Urinary bladder (tissue), 4 donors: ENCODE data around the gene CBR3. TPM values are rescaled to one million over a fixed set of nuclear protein-coding genes. Genes with fewer than 3 reads are reported as not detected.

Experiments
- DNase-seq: peaks from one replicate; pipeline ENCODE4 v3.0.0-alpha.2; 2015; ENCODE audit errors: extremely low spot score
- H3K27ac ChIP-seq: one replicate; pipeline ENCODE4 v1.5.1; 2013; ENCODE audit warnings: low read depth, mild to moderate bottlenecking, moderate library complexity
- H3K36me3 ChIP-seq: one replicate; pipeline ENCODE4 v1.6.1; 2013; ENCODE audit warnings: mild to moderate bottlenecking, moderate library complexity; ENCODE audit not compliant: insufficient read depth
- H3K4me1 ChIP-seq: one replicate; pipeline ENCODE4 v1.6.1; 2013; ENCODE audit warnings: mild to moderate bottlenecking, moderate library complexity; ENCODE audit not compliant: insufficient read depth
- H3K4me3 ChIP-seq: one replicate; pipeline ENCODE4 v1.5.1; 2013; ENCODE audit warnings: low read depth, low read length
- WGBS: extraction: QIAGEN DNeasy Blood & Tissue Kit; methylation state at CpG from one replicate; pipeline ENCODE4 v1.1.7; 2013; 5-methylcytosine and 5-hydroxymethylcytosine counted together
- polyA plus RNA-seq: library from polyadenylated mRNA; stranded (reverse); fragments of 200-250 nt; gene quantifications from one replicate; pipeline ENCODE4 v1.2.3, GENCODE V29; 2013
- total RNA-seq: library from RNA; depleted of rRNA; stranded (reverse); fragments of >200 nt; gene quantifications from one replicate; pipeline ENCODE4 v1.2.3, GENCODE V29; 2014
- donor health status: healthy with polysubstance abuse.
- donor health status: healthy.

CBR3 gene
- total and polyA plus RNA-seq, 2 donors: 6.8 to 22.7 TPM

DNA sequence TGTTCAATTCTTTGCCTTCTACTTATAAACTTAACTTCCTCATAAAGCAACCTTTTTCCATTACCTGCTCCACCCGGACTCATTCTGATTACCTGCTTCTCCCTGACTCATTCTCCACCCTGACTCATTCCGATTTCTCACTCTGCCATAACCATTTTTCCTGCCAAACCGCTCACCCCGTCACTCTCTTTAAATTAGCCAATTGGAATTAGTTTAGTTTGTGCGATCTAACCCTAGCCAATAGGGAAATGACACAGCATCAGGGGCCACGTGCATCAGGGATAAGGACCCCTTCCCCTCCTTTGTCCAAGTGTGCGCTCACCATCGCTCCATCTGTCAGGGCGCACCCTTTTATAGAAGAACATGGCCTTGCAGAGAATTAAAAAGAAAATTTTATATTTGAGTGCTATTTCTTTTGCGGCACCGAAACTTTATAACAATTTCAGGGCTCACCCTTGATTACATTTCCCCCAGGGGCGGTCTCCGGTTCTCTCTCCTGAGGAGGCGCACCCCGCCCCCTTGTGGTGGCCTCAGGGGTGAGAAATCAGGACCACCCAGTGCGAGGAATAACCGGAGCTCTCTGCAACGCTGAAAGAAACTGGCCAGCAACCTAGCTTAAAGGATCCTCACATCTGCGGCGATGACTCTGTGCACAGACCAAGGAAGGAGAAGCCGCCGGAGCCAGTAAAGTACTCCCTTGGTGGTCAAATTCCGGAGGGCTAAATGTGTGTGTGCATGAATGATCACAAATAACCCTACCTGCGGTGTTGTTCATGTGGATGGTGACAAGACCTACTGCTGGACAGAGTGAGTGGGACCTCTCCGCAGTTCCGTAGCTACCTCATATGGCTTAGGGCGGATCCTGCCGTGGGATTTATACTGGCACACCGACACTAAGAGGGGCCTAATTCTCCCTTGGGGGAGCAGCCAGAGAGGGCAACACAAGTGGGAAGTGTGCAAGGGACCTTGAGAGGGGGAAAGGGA is 30.3 kb upstream of the CBR3 start:
- no peak overlapping the region for H3K4me3 ChIP-seq
- no peak for DNase-seq
- H3K36me3 ChIP-seq: no peaks in the 10 kb centered on the region
- H3K4me1 ChIP-seq: no peaks in the 10 kb centered on the region
- no peak overlapping the region for H3K27ac ChIP-seq
- 26% methylated on average over 29 of the region's 29 CpGs for WGBS

- H3K4me1 ChIP-seq: no peaks in the 10 kb centered on the region
- no peak overlapping the region for H3K27ac ChIP-seq
- no peaks in the 10 kb centered on the region for H3K36me3 ChIP-seq
- 60% methylated on average over 4 of the region's 4 CpGs for WGBS
- DNase-seq: no peak
- H3K4me3 ChIP-seq: no peak overlapping the region
Measured at GRCh38 chr21:36105327-36105842, 29.5 kb upstream of the CBR3 start.

DNA sequence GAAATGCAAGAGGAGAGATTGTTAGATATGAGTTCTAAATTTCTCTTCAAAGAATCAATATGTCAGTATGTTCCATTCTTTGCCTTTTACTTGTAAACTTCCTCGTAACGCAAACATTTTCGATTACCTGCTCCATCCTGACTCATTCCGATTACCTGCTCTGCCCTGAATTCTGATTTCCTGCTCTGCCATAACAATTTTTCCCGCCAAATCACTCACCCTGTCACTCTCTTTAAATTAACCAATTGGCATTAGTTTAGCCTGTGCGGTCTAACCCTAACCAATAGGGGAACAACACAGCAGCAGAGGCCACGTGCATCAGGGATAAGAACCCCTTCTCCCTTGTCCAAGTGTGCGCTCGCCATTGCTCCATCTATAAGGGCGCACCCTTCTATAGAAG is 25.0 kb upstream of the CBR3 start:
- Histone ChIP-seq H3K4me1 (no peaks in the 10 kb centered on the region), H3K36me3 (no peaks in the 10 kb centered on the region), H3K27ac (no peak overlapping the region), H3K4me3 (no peak overlapping the region)
- DNase-seq: no peak
- 95% methylated on average over 10 of the region's 10 CpGs for WGBS

DNA sequence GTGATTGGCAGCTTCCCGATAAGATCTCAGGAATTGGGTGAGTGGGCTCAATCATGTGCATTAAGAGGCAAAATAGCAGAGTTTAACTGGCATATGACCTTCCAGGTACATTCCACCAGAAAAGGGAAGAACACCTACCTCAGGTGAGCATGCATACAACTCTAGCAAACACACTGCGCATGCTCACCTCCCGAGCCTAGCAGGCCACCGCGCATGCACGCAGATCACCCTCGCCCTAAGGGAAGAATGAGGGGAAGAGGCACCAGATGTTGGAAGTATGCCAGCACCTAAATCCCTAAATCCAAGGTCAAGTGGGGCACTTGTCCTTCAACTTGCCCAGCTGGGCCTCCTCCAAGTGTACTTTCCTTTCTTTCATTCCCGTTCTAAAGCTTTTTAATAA is 23.6 kb upstream of the CBR3 start:
- H3K4me1 ChIP-seq: no peaks in the 10 kb centered on the region
- H3K27ac ChIP-seq: no peak overlapping the region
- H3K36me3 ChIP-seq: no peaks in the 10 kb centered on the region
- 78% methylated on average over 8 of the region's 8 CpGs for WGBS
- H3K4me3 ChIP-seq: no peak overlapping the region
- no peak for DNase-seq

GRCh38 chr21:36113647-36114428 is 21.0 kb upstream of the CBR3 start:
- Histone ChIP-seq H3K36me3 (no peaks in the 10 kb centered on the region), H3K4me1 (no peaks in the 10 kb centered on the region), H3K4me3 (no peak overlapping the region), H3K27ac (no peak overlapping the region)
- no peak for DNase-seq
- WGBS: 54% methylated on average over 17 of the region's 17 CpGs

GRCh38 chr21:36115138-36115730 is 19.6 kb upstream of the CBR3 start:
- Histone ChIP-seq H3K27ac (no peak overlapping the region), H3K4me1 (no peaks in the 10 kb centered on the region), H3K36me3 (no peaks in the 10 kb centered on the region), H3K4me3 (no peak overlapping the region)
- 90% methylated on average over 6 of the region's 6 CpGs for WGBS
- no peak for DNase-seq

DNA sequence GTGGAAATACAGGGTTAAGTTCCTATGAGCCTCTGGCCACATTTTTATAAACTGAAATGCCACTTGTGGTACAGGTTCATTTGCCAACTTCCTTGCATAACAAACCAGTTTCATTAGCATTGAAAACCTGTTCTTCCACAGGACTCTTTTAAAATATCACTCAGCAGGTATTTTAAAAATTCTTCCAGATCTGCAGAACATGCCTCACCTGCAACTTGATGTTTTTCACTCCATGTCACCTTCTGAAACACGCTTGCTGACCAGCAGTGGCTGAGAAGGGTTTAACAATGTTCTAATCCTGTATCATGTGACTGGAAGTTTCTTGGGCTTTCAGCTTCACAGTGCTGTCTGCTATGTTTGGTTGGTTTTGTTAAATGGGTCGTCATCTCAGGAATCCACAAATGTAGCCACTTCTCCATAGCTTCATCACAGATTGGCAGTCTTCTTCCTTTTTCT is 17.6 kb upstream of the CBR3 start:
- no peak overlapping the region for H3K27ac ChIP-seq
- no peak overlapping the region for H3K4me3 ChIP-seq
- H3K4me1 ChIP-seq: no peaks in the 10 kb centered on the region
- no peaks in the 10 kb centered on the region for H3K36me3 ChIP-seq
- no peak for DNase-seq
- WGBS: 76% methylated on average over 2 of the region's 2 CpGs

DNA sequence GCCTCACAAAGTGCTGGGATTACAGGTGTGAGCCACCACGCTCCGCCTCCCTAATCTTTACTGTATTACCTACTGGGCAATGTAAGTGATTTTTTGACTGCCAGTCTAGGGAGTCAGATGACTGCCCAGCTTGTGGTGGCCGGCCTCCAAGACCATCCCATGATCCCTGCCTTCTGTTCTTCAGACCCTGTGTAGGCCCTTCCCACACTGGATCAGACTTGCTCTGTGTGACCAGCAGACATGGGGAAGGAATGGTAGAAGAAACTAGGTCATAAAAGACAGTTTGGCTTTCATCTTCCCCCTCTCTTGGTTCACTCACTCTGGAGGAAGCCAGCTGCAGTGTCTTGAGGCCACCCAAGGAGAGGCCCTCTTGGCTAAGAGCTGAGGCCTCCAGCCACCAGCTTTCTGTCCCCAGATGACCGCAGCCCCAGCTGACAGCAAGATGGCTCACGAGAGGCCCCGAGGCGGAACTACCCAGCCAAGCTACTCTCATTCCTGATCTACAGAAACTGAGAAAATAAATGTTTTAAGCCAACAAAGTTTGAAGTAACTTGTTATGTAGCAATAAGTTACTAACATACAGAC is 14.5 kb upstream of the CBR3 start:
- no peak for DNase-seq
- Histone ChIP-seq H3K36me3 (no peaks in the 10 kb centered on the region), H3K27ac (no peak overlapping the region), H3K4me3 (no peak overlapping the region), H3K4me1 (no peaks in the 10 kb centered on the region)
- WGBS: 60% methylated on average over 7 of the region's 7 CpGs

DNA sequence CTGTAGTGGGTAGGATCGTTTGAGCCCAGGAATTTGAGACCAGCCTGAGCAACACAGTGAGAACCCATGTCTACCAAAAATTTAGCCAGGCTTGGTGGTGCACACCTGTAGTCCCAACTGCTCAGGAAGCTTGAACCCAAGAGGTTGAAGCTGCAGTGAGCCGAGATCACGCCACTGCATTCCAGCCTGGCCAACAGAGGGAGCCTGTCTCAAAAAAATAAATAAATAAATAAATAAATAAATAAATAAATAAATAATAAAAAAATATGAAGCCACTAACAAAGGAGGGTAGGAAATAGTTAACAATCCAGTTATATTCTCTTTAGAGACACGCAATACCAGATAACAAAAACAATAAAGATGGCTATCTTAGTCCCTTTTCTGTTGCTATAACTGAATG is 11.9 kb upstream of the CBR3 start:
- WGBS: 50% methylated on average over 4 of the region's 4 CpGs
- Histone ChIP-seq H3K4me3 (no peak overlapping the region), H3K27ac (no peak overlapping the region), H3K36me3 (no peaks in the 10 kb centered on the region), H3K4me1 (no peaks in the 10 kb centered on the region)
- DNase-seq: no peak

- 95% methylated on average over 2 of the region's 2 CpGs for WGBS
- Histone ChIP-seq H3K4me3 (no peak overlapping the region), H3K27ac (no peak overlapping the region), H3K4me1 (no peaks in the 10 kb centered on the region), H3K36me3 (no peaks in the 10 kb centered on the region)
- no peak for DNase-seq
Measured at GRCh38 chr21:36124395-36124794, 10.5 kb upstream of the CBR3 start.

- Histone ChIP-seq H3K4me3 (no peak overlapping the region), H3K27ac (no peak overlapping the region), H3K4me1 (no peaks in the 10 kb centered on the region), H3K36me3 (no peaks in the 10 kb centered on the region)
- no peak for DNase-seq
- WGBS: 38% methylated on average over 9 of the region's 9 CpGs
Measured at GRCh38 chr21:36125512-36126207, 9.2 kb upstream of the CBR3 start.

- Histone ChIP-seq H3K4me1 (no peaks in the 10 kb centered on the region), H3K27ac (no peak overlapping the region), H3K4me3 (no peak overlapping the region), H3K36me3 (no peaks in the 10 kb centered on the region)
- DNase-seq: no peak
Measured at GRCh38 chr21:36126208-36126565, 8.7 kb upstream of the CBR3 start.

GRCh38 chr21:36126621-36127110 is 8.2 kb upstream of the CBR3 start:
- DNase-seq: no peak
- Histone ChIP-seq H3K36me3 (no peaks in the 10 kb centered on the region), H3K4me1 (no peaks in the 10 kb centered on the region), H3K27ac (no peak overlapping the region), H3K4me3 (no peak overlapping the region)
- WGBS: 89% methylated on average over 5 of the region's 5 CpGs
